ENCODE measurements around the gene TBC1D32.
"Not testable (repeated sequence)": the region's sequence is repeated elsewhere in the genome, so short reads cannot be mapped to it uniquely, and the experiment has no call there.

GRCh38 chr6:121044905-121045304 is 289.4 kb downstream of the TBC1D32 start:
- not testable (repeated sequence) for TF ChIP-seq CTCF (IDR thresholded peaks at IDR 0.05); POLR2A (IDR thresholded peaks at IDR 0.05); EP300 (IDR thresholded peaks at IDR 0.05; ENCODE audit: low read depth)
